ENCODE data around the gene FBXL19.

Gene FBXL19

GRCh38 chr16:30983898-30984610 is 60.7 kb downstream of the FBXL19 start:
- DNase-seq (ENCODE audit: low read depth), result no peak
- H3K4me3 ChIP-seq (ENCODE audit: low read depth, low read length), result no peak overlapping the region
- no peak for TF ChIP-seq CTCF (IDR thresholded peaks at IDR 0.05; ENCODE audit: insufficient read depth, low read depth, low read length, missing control alignments)

GRCh38 chr16:30984669-30985400 is 61.5 kb downstream of the FBXL19 start, which contains the start of gene HSD3B7:
Gene HSD3B7, plus strand, starts transcription at chr16:30985207. Its CDS starts 452 bp downstream, at chr16:30985659.
- no peak within 1 kb of the TSS for H3K4me3 ChIP-seq (ENCODE audit: low read depth, low read length)
- peak; percentile 90 for TF ChIP-seq CTCF (IDR thresholded peaks at IDR 0.05; ENCODE audit: insufficient read depth, low read depth, low read length, missing control alignments)
- peak; percentile 79 for DNase-seq (ENCODE audit: low read depth)

GRCh38 chr16:30985401-30986128 is 62.2 kb downstream of the FBXL19 start:
- TF ChIP-seq CTCF (IDR thresholded peaks at IDR 0.05; ENCODE audit: insufficient read depth, low read depth, low read length, missing control alignments), result no peak
- no peak for DNase-seq (ENCODE audit: low read depth)
- H3K4me3 ChIP-seq (ENCODE audit: low read depth, low read length), result no peak overlapping the region

- H3K4me3 ChIP-seq (ENCODE audit: low read depth, low read length), result no peak overlapping the region
- DNase-seq (ENCODE audit: low read depth), result no peak
- TF ChIP-seq CTCF (IDR thresholded peaks at IDR 0.05; ENCODE audit: insufficient read depth, low read depth, low read length, missing control alignments), result no peak
Observed at GRCh38 chr16:30986129-30986991, 63.0 kb downstream of the FBXL19 start.

- DNase-seq (ENCODE audit: low read depth), result no peak
- TF ChIP-seq CTCF (IDR thresholded peaks at IDR 0.05; ENCODE audit: insufficient read depth, low read depth, low read length, missing control alignments), result no peak
Observed at GRCh38 chr16:30987581-30988190, 64.3 kb downstream of the FBXL19 start.

More at GRCh38 chr16:30987581-30988190, 64.3 kb downstream of the FBXL19 start:
- H3K4me3 ChIP-seq (ENCODE audit: low read depth, low read length), result no peak overlapping the region

Data from GM12865 (cell line).